GM12878 (cell line): ENCODE data around the gene OR7A5. TPM values are rescaled to one million over a fixed set of nuclear protein-coding genes. Genes with fewer than 3 reads are reported as not detected.
"Not testable (repeated sequence)": the region's sequence is repeated elsewhere in the genome, so short reads cannot be mapped to it uniquely, and the experiment has no call there.

ENCODE experiments used
- ATAC-seq: fragments of 200-7000 bp; cut with Tn5 transposase; 3 replicates; pipeline ENCODE4 v1.9.1; 2020; ENCODE audit warnings: mild to moderate bottlenecking, moderate library complexity
- BruUV-seq: library from RNA; stranded (reverse); fragments of 400-500 nt; replicated peaks from 2 replicates; lab custom pipeline; 2021; lab: Mats Ljungman, UMichigan
- CTCF ChIA-PET: fragments of 300-600 bp; sonication (Branson Sonifier 250); formaldehyde crosslinking; extraction: SDS; loops from one replicate; lab custom pipeline; 2021; ENCODE audit warnings: inconsistent platforms; lab: Yijun Ruan, JAX
- POLR2A ChIA-PET: fragments of 350-600 bp; formaldehyde crosslinking; extraction: SDS; loops from one replicate; lab custom pipeline; 2021; ENCODE audit warnings: inconsistent platforms; lab: Charles Lee
- RAD21 ChIA-PET: fragments of 300-600 bp; sonication (Branson Sonifier 250); formaldehyde crosslinking; loops from one replicate; lab custom pipeline; 2023; ENCODE audit warnings: antibody characterized with exemption; ENCODE audit not compliant: unreplicated experiment; lab: Charles Lee
- SMC1A ChIA-PET: fragments of 300-600 bp; sonication (Branson Sonifier 250); formaldehyde crosslinking; loops from one replicate; lab custom pipeline; 2023; ENCODE audit not compliant: unreplicated experiment, uncharacterized antibody; lab: Charles Lee
- DNase-seq: peaks from one replicate; pipeline ENCODE4 v3.0.0-alpha.2; 2011; ENCODE audit warnings: low read depth, low spot score
- FAIRE-seq: peaks from 3 replicates; lab custom pipeline; 2011; peaks lifted over from hg19 to GRCh38; lab: Jason Lieb, UNC
- H2AFZ ChIP-seq: 2 replicates; pipeline ENCODE4 v1.6.0; 2011; ENCODE audit warnings: low read depth, low read length, control low read depth; ENCODE audit not compliant: control insufficient read depth
- H3K27ac ChIP-seq: 2 replicates; pipeline ENCODE4 v1.5.1; 2011; ENCODE audit warnings: control low read depth; ENCODE audit not compliant: control insufficient read depth, insufficient read depth
- H3K27me3 ChIP-seq, 2 experiments: replicated peaks in 1 of 2; 2 replicates each; pipeline versions ENCODE4 v1.6.0 to v1.6.1; 2011; ENCODE audit warnings: low read length in 1 of 2; ENCODE audit not compliant: control insufficient read depth in 2 of 2, insufficient read depth in 2 of 2
- H3K36me3 ChIP-seq, 2 experiments: 2 replicates each; pipeline ENCODE4 v1.5.1; 2011; ENCODE audit warnings: low read length in 1 of 2; ENCODE audit not compliant: control insufficient read depth in 2 of 2, insufficient read depth in 2 of 2
- H3K4me1 ChIP-seq: 2 replicates; pipeline ENCODE4 v1.6.1; 2011; ENCODE audit warnings: mild to moderate bottlenecking, low read length, moderate library complexity, mixed read lengths; ENCODE audit not compliant: control insufficient read depth, insufficient read depth
- H3K4me2 ChIP-seq: 2 replicates; pipeline ENCODE4 v1.6.0; 2011; ENCODE audit warnings: control low read depth; ENCODE audit not compliant: control insufficient read depth, insufficient read depth
- H3K4me3 ChIP-seq: fragments of 200-600 bp; sonication (generic); 2 replicates; pipeline ENCODE4 v1.5.1; 2016
- H3K79me2 ChIP-seq: 2 replicates; pipeline ENCODE4 v1.6.0; 2011; ENCODE audit warnings: low read length; ENCODE audit not compliant: control insufficient read depth, insufficient read depth
- H3K9ac ChIP-seq: 2 replicates; pipeline ENCODE4 v1.8.0; 2011; ENCODE audit warnings: low read length, control low read depth, mixed read lengths; ENCODE audit not compliant: control insufficient read depth, insufficient read depth
- H3K9me3 ChIP-seq: replicated peaks from 3 replicates; pipeline ENCODE4 v1.5.1; 2011; ENCODE audit warnings: mild to moderate bottlenecking, low read length; ENCODE audit not compliant: control insufficient read depth, insufficient read depth
- H4K20me1 ChIP-seq: 2 replicates; pipeline ENCODE4 v1.6.0; 2011; ENCODE audit not compliant: control insufficient read depth, insufficient read depth
- BACH1 ChIP-seq: fragments of 450-650 bp; IDR thresholded peaks from 2 replicates; pipeline ENCODE4 v1.6.1; 2017; ENCODE audit warnings: mild to moderate bottlenecking, borderline replicate concordance
- HDAC6 ChIP-seq: fragments of 200-600 bp; sonication (generic); IDR thresholded peaks from one replicate; pipeline ENCODE4 v1.8.0; 2017; ENCODE audit warnings: antibody characterized with exemption; ENCODE audit not compliant: unreplicated experiment
- KLF5 ChIP-seq: fragments of 450-650 bp; IDR thresholded peaks from 2 replicates; pipeline ENCODE4 v1.6.1; 2014; ENCODE audit warnings: mild to moderate bottlenecking; ENCODE audit not compliant: partially characterized antibody
- MAX ChIP-seq: IDR thresholded peaks from 2 replicates; pipeline ENCODE4 v1.6.1; 2012; ENCODE audit warnings: low read depth, low read length, improper control_type of control experiment
- NFYA ChIP-seq: IDR thresholded peaks from 2 replicates; pipeline ENCODE4 v1.6.1; 2011; ENCODE audit warnings: low read depth, mild to moderate bottlenecking, low read length, improper control_type of control experiment, borderline replicate concordance
- RAD51 ChIP-seq: fragments of 450-650 bp; IDR thresholded peaks from 2 replicates; pipeline ENCODE4 v1.6.1; 2016; ENCODE audit warnings: moderate library complexity, mild to moderate bottlenecking, inconsistent platforms
- ZBTB40 ChIP-seq: fragments of 450-650 bp; IDR thresholded peaks from 2 replicates; pipeline ENCODE4 v1.6.1; 2016; ENCODE audit warnings: mild to moderate bottlenecking, moderate library complexity, borderline replicate concordance
- WGBS: methylation state at CpG from one replicate; pipeline ENCODE4 v1.1.6; 2016; ENCODE audit warnings: low lambda C conversion rate; ENCODE audit not compliant: insufficient replicate concordance, insufficient coverage; ENCODE audit errors: missing lambda C conversion rate; 5-methylcytosine and 5-hydroxymethylcytosine counted together
- in situ Hi-C: fragments of 300-500 bp; cut with MboI; formaldehyde crosslinking; loops from 9 replicates; pipeline ENCODE4 v1.14.3; 2018; ENCODE audit warnings: mixed read lengths
- intact Hi-C: fragments of 100-400 bp; cut with micrococcal nuclease; formaldehyde crosslinking; loops from one replicate; pipeline ENCODE4 v1.14.2; 2022; ENCODE audit not compliant: unreplicated experiment
- polyA plus RNA-seq, 11 experiments: library from polyadenylated mRNA; depleted of rRNA in 4 of 11; unstranded in 6 of 11; stranded (reverse) in 5 of 11; fragments of >200 nt; fragmentation: Nextera tagmentation in 4 of 11; fragmentation: Illumina TruSeq in 1 of 11; extraction: Ambion mirVana in 4 of 11; extraction: Trizol in 1 of 11; gene quantifications; 1 replicate in 1 of 11; 2 replicates in 10 of 11; pipeline versions ENCODE4 v1.2.1 to v1.2.3, GENCODE V29; 2011 to 2016; ENCODE audit warnings: inconsistent platforms in 2 of 11, missing spikeins in 2 of 11, low read depth in 1 of 11
- total RNA-seq, 4 experiments: library from RNA; depleted of rRNA in 3 of 4; stranded (reverse); fragments of >200 nt in 3 of 4; fragmentation: Illumina TruSeq in 1 of 4; extraction: Trizol in 1 of 4; gene quantifications; 2 replicates each; pipeline versions ENCODE4 v1.2.1 to v1.2.3, GENCODE V29; 2013 to 2021
- TF ChIP-seq, protein P1 (sequence below): IDR thresholded peaks from 2 replicates; pipeline ENCODE4 v1.6.1; 2012; ENCODE audit warnings: mild to moderate bottlenecking, low read depth, low read length
- TF ChIP-seq, protein P2 (sequence below): fragments of 450-650 bp; IDR thresholded peaks from 2 replicates; pipeline ENCODE4 v1.6.1; 2017; ENCODE audit warnings: mild to moderate bottlenecking, low read depth, inconsistent platforms; ENCODE audit not compliant: poor library complexity, severe bottlenecking
- TF ChIP-seq, protein P3 (sequence below): IDR thresholded peaks from 2 replicates; pipeline ENCODE4 v1.6.1; 2011; ENCODE audit warnings: mild to moderate bottlenecking, low read depth, low read length, moderate library complexity; ENCODE audit not compliant: insufficient replicate concordance

The OR7A5 gene
- total and polyA plus RNA-seq, 10 of the 15 experiments (the other 5 are each of a cell fraction or from before 2014, with no cell fraction given): not detected

DNA sequence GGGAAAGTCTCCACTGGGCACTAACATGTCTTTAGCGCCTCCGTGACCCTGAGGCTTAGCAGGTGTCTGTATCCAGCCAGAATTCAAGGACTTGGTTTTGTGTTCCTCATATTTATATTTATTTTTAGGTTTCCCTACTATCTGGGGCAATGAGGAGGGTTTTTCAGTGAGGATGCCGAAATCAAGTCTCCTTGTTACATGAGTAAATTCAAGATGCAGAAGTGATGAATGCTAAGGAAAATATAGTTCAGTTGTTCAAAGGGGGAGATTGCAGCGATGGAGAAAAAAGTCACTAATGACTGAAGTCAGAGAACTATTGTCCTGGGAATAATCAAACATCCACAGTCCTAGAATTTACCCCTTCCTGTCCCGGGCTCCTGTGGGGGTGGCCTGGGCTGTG, 55.8 kb downstream of the OR7A5 start (continued):
- TF ChIP-seq, protein P1, sequence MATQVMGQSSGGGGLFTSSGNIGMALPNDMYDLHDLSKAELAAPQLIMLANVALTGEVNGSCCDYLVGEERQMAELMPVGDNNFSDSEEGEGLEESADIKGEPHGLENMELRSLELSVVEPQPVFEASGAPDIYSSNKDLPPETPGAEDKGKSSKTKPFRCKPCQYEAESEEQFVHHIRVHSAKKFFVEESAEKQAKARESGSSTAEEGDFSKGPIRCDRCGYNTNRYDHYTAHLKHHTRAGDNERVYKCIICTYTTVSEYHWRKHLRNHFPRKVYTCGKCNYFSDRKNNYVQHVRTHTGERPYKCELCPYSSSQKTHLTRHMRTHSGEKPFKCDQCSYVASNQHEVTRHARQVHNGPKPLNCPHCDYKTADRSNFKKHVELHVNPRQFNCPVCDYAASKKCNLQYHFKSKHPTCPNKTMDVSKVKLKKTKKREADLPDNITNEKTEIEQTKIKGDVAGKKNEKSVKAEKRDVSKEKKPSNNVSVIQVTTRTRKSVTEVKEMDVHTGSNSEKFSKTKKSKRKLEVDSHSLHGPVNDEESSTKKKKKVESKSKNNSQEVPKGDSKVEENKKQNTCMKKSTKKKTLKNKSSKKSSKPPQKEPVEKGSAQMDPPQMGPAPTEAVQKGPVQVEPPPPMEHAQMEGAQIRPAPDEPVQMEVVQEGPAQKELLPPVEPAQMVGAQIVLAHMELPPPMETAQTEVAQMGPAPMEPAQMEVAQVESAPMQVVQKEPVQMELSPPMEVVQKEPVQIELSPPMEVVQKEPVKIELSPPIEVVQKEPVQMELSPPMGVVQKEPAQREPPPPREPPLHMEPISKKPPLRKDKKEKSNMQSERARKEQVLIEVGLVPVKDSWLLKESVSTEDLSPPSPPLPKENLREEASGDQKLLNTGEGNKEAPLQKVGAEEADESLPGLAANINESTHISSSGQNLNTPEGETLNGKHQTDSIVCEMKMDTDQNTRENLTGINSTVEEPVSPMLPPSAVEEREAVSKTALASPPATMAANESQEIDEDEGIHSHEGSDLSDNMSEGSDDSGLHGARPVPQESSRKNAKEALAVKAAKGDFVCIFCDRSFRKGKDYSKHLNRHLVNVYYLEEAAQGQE: no peak
- TF ChIP-seq, protein P2, sequence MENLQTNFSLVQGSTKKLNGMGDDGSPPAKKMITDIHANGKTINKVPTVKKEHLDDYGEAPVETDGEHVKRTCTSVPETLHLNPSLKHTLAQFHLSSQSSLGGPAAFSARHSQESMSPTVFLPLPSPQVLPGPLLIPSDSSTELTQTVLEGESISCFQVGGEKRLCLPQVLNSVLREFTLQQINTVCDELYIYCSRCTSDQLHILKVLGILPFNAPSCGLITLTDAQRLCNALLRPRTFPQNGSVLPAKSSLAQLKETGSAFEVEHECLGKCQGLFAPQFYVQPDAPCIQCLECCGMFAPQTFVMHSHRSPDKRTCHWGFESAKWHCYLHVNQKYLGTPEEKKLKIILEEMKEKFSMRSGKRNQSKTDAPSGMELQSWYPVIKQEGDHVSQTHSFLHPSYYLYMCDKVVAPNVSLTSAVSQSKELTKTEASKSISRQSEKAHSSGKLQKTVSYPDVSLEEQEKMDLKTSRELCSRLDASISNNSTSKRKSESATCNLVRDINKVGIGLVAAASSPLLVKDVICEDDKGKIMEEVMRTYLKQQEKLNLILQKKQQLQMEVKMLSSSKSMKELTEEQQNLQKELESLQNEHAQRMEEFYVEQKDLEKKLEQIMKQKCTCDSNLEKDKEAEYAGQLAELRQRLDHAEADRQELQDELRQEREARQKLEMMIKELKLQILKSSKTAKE: no peak
- no peak for TF ChIP-seq ZBTB40
- no peak for TF ChIP-seq MAX
- TF ChIP-seq KLF5: no peak
- no peak for TF ChIP-seq NFYA
- TF ChIP-seq, protein P3, sequence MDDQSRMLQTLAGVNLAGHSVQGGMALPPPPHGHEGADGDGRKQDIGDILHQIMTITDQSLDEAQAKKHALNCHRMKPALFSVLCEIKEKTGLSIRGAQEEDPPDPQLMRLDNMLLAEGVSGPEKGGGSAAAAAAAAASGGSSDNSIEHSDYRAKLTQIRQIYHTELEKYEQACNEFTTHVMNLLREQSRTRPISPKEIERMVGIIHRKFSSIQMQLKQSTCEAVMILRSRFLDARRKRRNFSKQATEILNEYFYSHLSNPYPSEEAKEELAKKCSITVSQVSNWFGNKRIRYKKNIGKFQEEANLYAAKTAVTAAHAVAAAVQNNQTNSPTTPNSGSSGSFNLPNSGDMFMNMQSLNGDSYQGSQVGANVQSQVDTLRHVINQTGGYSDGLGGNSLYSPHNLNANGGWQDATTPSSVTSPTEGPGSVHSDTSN: no peak
- no peak for TF ChIP-seq RAD51
- TF ChIP-seq HDAC6: no peak
- TF ChIP-seq BACH1: no peak
- TF ChIP-seq, all 136 proteins: peak for 0

- WGBS: 42% methylated on average over 12 of the region's 12 CpGs
- H3K27me3 ChIP-seq, FAIRE-seq, H3K27ac ChIP-seq, in situ Hi-C loops, ATAC-seq, H3K36me3 ChIP-seq, DNase-seq, RAD21 ChIA-PET, H2AFZ ChIP-seq, BruUV-seq, SMC1A ChIA-PET, H3K4me3 ChIP-seq, H3K9ac ChIP-seq, H3K79me2 ChIP-seq, H3K4me1 ChIP-seq, H3K4me2 ChIP-seq, H4K20me1 ChIP-seq, POLR2A ChIA-PET, H3K9me3 ChIP-seq, intact Hi-C loops: not testable (repeated sequence)
- CTCF ChIA-PET: interaction anchor here (0.9 kb wide), 1 partner anchor 118 kb away, joined by 5 read pairs; no protein-coding TSS in a partner anchor
Observed at GRCh38 chr19:14778110-14778845, 56.7 kb downstream of the OR7A5 start, which contains the start of gene ADGRE2. TSS of gene ADGRE2 (minus strand) at chr19:14778560. CDS start at chr19:14776756, 1,804 bp downstream.
